SK-N-SH (cell line): ENCODE data around the gene RAB40C. TPM values are rescaled to one million over a fixed set of nuclear protein-coding genes. Genes with fewer than 3 reads are reported as not detected.

ENCODE experiments used
- CTCF ChIA-PET: fragments of 300-600, 350-600 bp; formaldehyde crosslinking; extraction: SDS; loops from one replicate; lab custom pipeline; 2021; lab: Yijun Ruan, JAX
- POLR2A ChIA-PET: fragments of 350-600 bp; sonication (Branson Sonifier 250); formaldehyde crosslinking; extraction: SDS; loops from one replicate; lab custom pipeline; 2020; ENCODE audit warnings: antibody characterized with exemption, inconsistent platforms; lab: Yijun Ruan, JAX
- DNase-seq: peaks from one replicate; pipeline ENCODE4 v3.0.0; 2012
- H2AFZ ChIP-seq: fragments of 200-600 bp; sonication (generic); 2 replicates; pipeline ENCODE4 v1.8.1; 2016; ENCODE audit warnings: antibody characterized with exemption, mild to moderate bottlenecking, low read depth
- H3F3A ChIP-seq: fragments of 200-600 bp; sonication (generic); replicated peaks from 2 replicates; pipeline ENCODE3; 2016; ENCODE audit warnings: antibody characterized with exemption, mild to moderate bottlenecking; ENCODE audit not compliant: insufficient read depth
- H3K27ac ChIP-seq, 2 experiments: fragments of 200-500 bp in 1 of 2; fragments of 200-600 bp in 1 of 2; sonication (Bioruptor generic) in 1 of 2; sonication (generic), shearing (Covaris generic) in 1 of 2; 2 replicates each; pipeline versions ENCODE4 v1.5.1 to v1.6.1; 2014 to 2016; ENCODE audit warnings: low read depth in 2 of 2, inconsistent platforms in 1 of 2, low read length in 1 of 2, mild to moderate bottlenecking in 1 of 2, mixed read lengths in 1 of 2
- H3K27me3 ChIP-seq: fragments of 200-600 bp; sonication (generic), shearing (Covaris generic); 2 replicates; pipeline ENCODE4 v1.6.1; 2016; ENCODE audit warnings: mixed run types; ENCODE audit not compliant: insufficient read depth
- H3K36me3 ChIP-seq, 2 experiments: fragments of 200-500 bp in 1 of 2; fragments of 200-600 bp in 1 of 2; sonication (Bioruptor generic) in 1 of 2; sonication (generic) in 1 of 2; replicated peaks in 1 of 2; 2 replicates each; pipeline versions ENCODE3 to v1.5.1; 2014 to 2016; ENCODE audit warnings: low read length in 1 of 2, mild to moderate bottlenecking in 1 of 2; ENCODE audit not compliant: insufficient read depth in 2 of 2, control insufficient read depth in 1 of 2
- H3K4me1 ChIP-seq, 2 experiments: fragments of 200-500 bp in 1 of 2; fragments of 200-600 bp in 1 of 2; sonication (Bioruptor generic) in 1 of 2; sonication (generic), shearing (Covaris generic) in 1 of 2; 2 replicates each; pipeline versions ENCODE4 v1.5.1 to v1.6.1; 2014 to 2016; ENCODE audit warnings: low read depth in 1 of 2, low read length in 1 of 2, mixed run types in 1 of 2; ENCODE audit not compliant: insufficient read depth in 2 of 2, control insufficient read depth in 1 of 2
- H3K4me2 ChIP-seq: fragments of 200-600 bp; sonication (generic), shearing (Covaris generic); 2 replicates; pipeline ENCODE4 v1.6.1; 2017; ENCODE audit warnings: mixed run types
- H3K4me3 ChIP-seq, 2 experiments: fragments of 200-500 bp in 1 of 2; fragments of 200-600 bp in 1 of 2; sonication (Bioruptor generic) in 1 of 2; sonication (generic), shearing (Covaris generic) in 1 of 2; 2 replicates each; pipeline versions ENCODE4 v1.5.1 to v1.8.1; 2014 to 2016; ENCODE audit warnings: low read depth in 2 of 2, inconsistent platforms in 1 of 2, low read length in 1 of 2, mild to moderate bottlenecking in 1 of 2, mixed read lengths in 1 of 2, moderate library complexity in 1 of 2
- H3K79me2 ChIP-seq: fragments of 200-600 bp; sonication (generic); 2 replicates; pipeline ENCODE4 v1.8.1; 2017; ENCODE audit warnings: mild to moderate bottlenecking; ENCODE audit not compliant: insufficient read depth
- H3K9ac ChIP-seq: fragments of 200-600 bp; sonication (generic); 2 replicates; pipeline ENCODE4 v1.6.1; 2017; ENCODE audit warnings: mixed run types
- H3K9me2 ChIP-seq: fragments of 200-600 bp; sonication (generic); 2 replicates; pipeline ENCODE4 v1.6.1; 2017; ENCODE audit warnings: mixed run types
- H3K9me3 ChIP-seq: fragments of 200-600 bp; sonication (generic); 2 replicates; pipeline ENCODE4 v1.6.1; 2017; ENCODE audit warnings: mixed run types, mild to moderate bottlenecking, moderate library complexity
- H4K20me1 ChIP-seq: fragments of 200-600 bp; sonication (generic); 2 replicates; pipeline ENCODE4 v1.6.1; 2017; ENCODE audit warnings: mild to moderate bottlenecking, mixed run types; ENCODE audit not compliant: insufficient read depth
- CHD2 ChIP-seq: fragments of 150-350 bp; IDR thresholded peaks from 2 replicates; pipeline ENCODE4 v1.6.1; 2018; ENCODE audit warnings: low read length; ENCODE audit not compliant: partially characterized antibody
- CTCF ChIP-seq: fragments of 200-600 bp; sonication (generic); IDR thresholded peaks from 2 replicates; pipeline ENCODE4 v1.6.1; 2017; ENCODE audit warnings: antibody characterized with exemption, mild to moderate bottlenecking, moderate library complexity
- ELF1 ChIP-seq: IDR thresholded peaks from 2 replicates; pipeline ENCODE4 v1.4.0; 2012
- EP300 ChIP-seq, 2 experiments: IDR thresholded peaks; 2 replicates each; pipeline versions ENCODE4 v1.4.0 to v1.6.1; 2012; ENCODE audit warnings: borderline replicate concordance in 1 of 2, low read depth in 1 of 2, low read length in 1 of 2
- FOSL2 ChIP-seq: IDR thresholded peaks from 2 replicates; pipeline ENCODE4 v1.4.0; 2012; ENCODE audit warnings: low read depth, mild to moderate bottlenecking, moderate library complexity, borderline replicate concordance
- FOXM1 ChIP-seq: IDR thresholded peaks from 2 replicates; pipeline ENCODE4 v1.4.0; 2012; ENCODE audit warnings: low read depth, mild to moderate bottlenecking
- GABPA ChIP-seq: IDR thresholded peaks from 2 replicates; pipeline ENCODE4 v1.4.0; 2012; ENCODE audit warnings: low read depth, mild to moderate bottlenecking
- GATA2 ChIP-seq: sonication (generic); formaldehyde crosslinking; IDR thresholded peaks from 2 replicates; pipeline ENCODE4 v1.5.0; 2020; ENCODE audit warnings: mild to moderate bottlenecking, missing genetic modification reagents
- MXI1 ChIP-seq: IDR thresholded peaks from 2 replicates; pipeline ENCODE4 v1.6.1; 2012; ENCODE audit warnings: mild to moderate bottlenecking, low read depth, low read length, improper control_type of control experiment
- NFIC ChIP-seq: IDR thresholded peaks from 2 replicates; pipeline ENCODE4 v1.4.0; 2012; ENCODE audit warnings: borderline replicate concordance
- RAD21 ChIP-seq: IDR thresholded peaks from 2 replicates; pipeline ENCODE4 v1.6.1; 2012; ENCODE audit warnings: mild to moderate bottlenecking, low read length
- RCOR1 ChIP-seq: fragments of 150-350 bp; IDR thresholded peaks from 2 replicates; pipeline ENCODE4 v1.6.1; 2017; ENCODE audit warnings: antibody characterized with exemption, low read length
- RFX5 ChIP-seq: IDR thresholded peaks from 2 replicates; pipeline ENCODE4 v1.6.1; 2012; ENCODE audit warnings: mild to moderate bottlenecking, improper control_type of control experiment, low read length
- SIN3A ChIP-seq: IDR thresholded peaks from 2 replicates; pipeline ENCODE4 v1.6.1; 2012; ENCODE audit warnings: low read depth, mild to moderate bottlenecking, low read length, moderate library complexity, borderline replicate concordance
- SMC3 ChIP-seq: IDR thresholded peaks from 2 replicates; pipeline ENCODE4 v1.6.1; 2012; ENCODE audit warnings: low read depth, low read length, improper control_type of control experiment
- TAF1 ChIP-seq: IDR thresholded peaks from 2 replicates; pipeline ENCODE4 v1.6.1; 2012; ENCODE audit warnings: low read depth, mild to moderate bottlenecking, low read length, moderate library complexity, borderline replicate concordance
- TCF12 ChIP-seq: IDR thresholded peaks from 2 replicates; pipeline ENCODE4 v1.4.0; 2012
- TEAD4 ChIP-seq: IDR thresholded peaks from 2 replicates; pipeline ENCODE4 v1.4.0; 2012; ENCODE audit warnings: mild to moderate bottlenecking, borderline replicate concordance; ENCODE audit not compliant: insufficient read depth
- USF2 ChIP-seq: fragments of 150-350 bp; IDR thresholded peaks from 2 replicates; pipeline ENCODE4 v1.6.1; 2017; ENCODE audit warnings: antibody characterized with exemption, low read length, low read depth, borderline replicate concordance
- WGBS: methylation state at CpG from one replicate; pipeline ENCODE4 v1.1.6; 2017; ENCODE audit warnings: low lambda C conversion rate; 5-methylcytosine and 5-hydroxymethylcytosine counted together
- polyA plus RNA-seq, 3 experiments: library from polyadenylated mRNA; depleted of rRNA; stranded (reverse); fragments of >200 nt; gene quantifications; 2 replicates each; pipeline ENCODE4 v1.2.3, GENCODE V29; 2012
- TF ChIP-seq, protein P1 (sequence below): IDR thresholded peaks from 2 replicates; pipeline ENCODE4 v1.4.0; 2012; ENCODE audit warnings: low read depth

The RAB40C gene
- polyA plus RNA-seq, 1 of the 3 experiments (the other 2 are of a cell fraction) = 13.0 TPM

- H3K9me3 ChIP-seq = no peaks in the 10 kb centered on the region
- H3K4me2 ChIP-seq = no peak overlapping the region
- H3K4me3 ChIP-seq = no peak overlapping the region
- H3F3A ChIP-seq = no peaks in the 10 kb centered on the region
- no peak overlapping the region for H2AFZ ChIP-seq
- peaks cover 18% of the 10 kb centered on the region; the same call in 1 of the 2 replicates for H4K20me1 ChIP-seq
- no peaks in the 10 kb centered on the region for H3K9me2 ChIP-seq
- H3K27me3 ChIP-seq = no peaks in the 10 kb centered on the region
- peak; percentile 69 for DNase-seq
- peaks cover 23% of the 10 kb centered on the region for H3K79me2 ChIP-seq
- ChIA-PET POLR2A (no interaction called here), CTCF (interaction anchor here (0.6 to 1.8 kb wide), 8 partner anchors 9 to 96 kb away, joined by 3 to 7 read pairs (median 3); no protein-coding TSS in a partner anchor)
- H3K36me3 ChIP-seq = peaks cover 0 to 24% of the 10 kb centered on the region in 2 experiments
- 0 out of 2 replicates have a peak, but pooled peaks have one; percentile 10 for TF ChIP-seq CTCF
- TF ChIP-seq NFIC = no peak
- peak; percentile 45 for TF ChIP-seq RAD21
- H3K9ac ChIP-seq = no peak overlapping the region
- peaks cover 0 to 5% of the 10 kb centered on the region in 2 experiments; a peak in 1 of 4 replicates for H3K4me1 ChIP-seq
- 93% methylated on average over 47 of the region's 60 CpGs for WGBS
- H3K27ac ChIP-seq = no peak overlapping the region
Observed at GRCh38 chr16:546909-547770, 42.7 kb upstream of the RAB40C start.

DNA sequence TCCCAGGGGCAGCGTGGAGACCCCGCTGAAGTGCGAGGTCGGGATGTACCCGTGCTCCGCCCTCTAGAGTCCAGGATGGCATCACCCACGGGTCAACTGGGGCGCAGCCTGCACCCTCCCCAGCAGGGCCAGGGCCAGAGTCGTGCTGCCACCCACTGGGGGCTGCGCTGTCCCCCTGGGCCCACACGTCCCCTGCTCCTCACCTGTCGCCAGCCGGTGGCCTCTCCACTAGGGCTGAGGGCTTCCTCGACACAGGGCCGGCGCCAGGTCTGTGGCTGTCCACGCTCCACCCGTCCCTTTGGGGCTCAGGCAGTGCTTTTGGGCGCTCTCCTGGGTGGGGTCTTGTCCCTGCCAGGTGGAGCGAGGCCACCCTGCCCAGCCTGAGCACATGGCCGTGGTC, 41.3 kb upstream of the RAB40C start:
- Histone ChIP-seq H3K9me3 (no peaks in the 10 kb centered on the region), H3K36me3 (peaks cover 0 to 24% of the 10 kb centered on the region in 2 experiments), H3K79me2 (peaks cover 8% of the 10 kb centered on the region; the same call in 1 of the 2 replicates), H3K27ac (no peak overlapping the region), H2AFZ (no peak overlapping the region), H3K4me3 (no peak overlapping the region), H3K9me2 (no peaks in the 10 kb centered on the region), H3K27me3 (no peaks in the 10 kb centered on the region), H3F3A (no peaks in the 10 kb centered on the region), H3K4me2 (no peak overlapping the region), H3K9ac (no peak overlapping the region), H3K4me1 (peaks cover 0 to under 1% of the 10 kb centered on the region in 2 experiments; a peak in 1 of 4 replicates), H4K20me1 (peaks cover 14% of the 10 kb centered on the region; the same call in 1 of the 2 replicates)
- CTCF ChIA-PET = no interaction called here
- TF ChIP-seq EP300 (IDR thresholded peaks at IDR 0.05; ENCODE audit: borderline replicate concordance in 1 of 2, low read depth in 1 of 2, low read length in 1 of 2) = no peak
- TF ChIP-seq CTCF = no peak
- TF ChIP-seq CHD2 = no peak
- TF ChIP-seq RFX5 = no peak
- no peak for TF ChIP-seq TAF1
- no peak for TF ChIP-seq TCF12
- TF ChIP-seq SIN3A = no peak
- TF ChIP-seq MXI1 = no peak
- TF ChIP-seq SMC3 = no peak
- TF ChIP-seq ELF1 = no peak
- TF ChIP-seq USF2 = no peak
- no peak for TF ChIP-seq FOSL2
- TF ChIP-seq GATA2 (CRISPR knock-in tag) = no peak
- TF ChIP-seq, protein P1, sequence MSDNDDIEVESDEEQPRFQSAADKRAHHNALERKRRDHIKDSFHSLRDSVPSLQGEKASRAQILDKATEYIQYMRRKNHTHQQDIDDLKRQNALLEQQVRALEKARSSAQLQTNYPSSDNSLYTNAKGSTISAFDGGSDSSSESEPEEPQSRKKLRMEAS = no peak
- no peak for TF ChIP-seq NFIC
- TF ChIP-seq GABPA = no peak
- no peak for TF ChIP-seq FOXM1
- TF ChIP-seq TEAD4 = no peak
- no peak for TF ChIP-seq RCOR1
- DNase-seq = no peak
- POLR2A ChIA-PET = no interaction called here
- WGBS = 93% methylated on average over 7 of the region's 21 CpGs
